Liver (tissue), 3 donors: ENCODE data around the gene ARID5B.

Experiments used
- EGR1 ChIP-seq, 2 donors: IDR thresholded peaks; 2 replicates each; pipeline ENCODE4 v1.6.1; 2016 to 2018; ENCODE audit warnings: antibody characterized with exemption in 2 of 2, low read depth in 2 of 2
- FOXA1 ChIP-seq: IDR thresholded peaks from 2 replicates; pipeline ENCODE4 v1.6.1; 2016; ENCODE audit warnings: antibody characterized with exemption
- JUND ChIP-seq, 2 donors: IDR thresholded peaks; 2 replicates each; pipeline ENCODE4 v1.6.1; 2016; ENCODE audit warnings: antibody characterized with exemption in 2 of 2
- RAD21 ChIP-seq, 2 donors: IDR thresholded peaks; 2 replicates each; pipeline ENCODE4 v1.6.1; 2016; ENCODE audit warnings: antibody characterized with exemption in 2 of 2, mild to moderate bottlenecking in 2 of 2
- SP1 ChIP-seq: IDR thresholded peaks from 2 replicates; pipeline ENCODE4 v1.6.1; 2018; ENCODE audit warnings: antibody characterized with exemption, mild to moderate bottlenecking
- TF ChIP-seq, protein P1 (sequence below): IDR thresholded peaks from 2 replicates; pipeline ENCODE4 v1.6.1; 2016; ENCODE audit warnings: antibody characterized with exemption
- TF ChIP-seq, protein P2 (sequence below): fragments of 150-350 bp; IDR thresholded peaks from 2 replicates; pipeline ENCODE4 v1.5.1; 2017; ENCODE audit warnings: improper control_type of control experiment, low read depth, low read length; ENCODE audit not compliant: missing input control
- TF ChIP-seq, protein P3 (sequence below): IDR thresholded peaks from 2 replicates; pipeline ENCODE4 v1.6.1; 2016; ENCODE audit warnings: antibody characterized with exemption, mild to moderate bottlenecking
- TF ChIP-seq, protein P4 (sequence below): IDR thresholded peaks from 2 replicates; pipeline ENCODE4 v1.6.1; 2016; ENCODE audit warnings: antibody characterized with exemption
- donor health status: healthy.
- donor health status: healthy.

DNA sequence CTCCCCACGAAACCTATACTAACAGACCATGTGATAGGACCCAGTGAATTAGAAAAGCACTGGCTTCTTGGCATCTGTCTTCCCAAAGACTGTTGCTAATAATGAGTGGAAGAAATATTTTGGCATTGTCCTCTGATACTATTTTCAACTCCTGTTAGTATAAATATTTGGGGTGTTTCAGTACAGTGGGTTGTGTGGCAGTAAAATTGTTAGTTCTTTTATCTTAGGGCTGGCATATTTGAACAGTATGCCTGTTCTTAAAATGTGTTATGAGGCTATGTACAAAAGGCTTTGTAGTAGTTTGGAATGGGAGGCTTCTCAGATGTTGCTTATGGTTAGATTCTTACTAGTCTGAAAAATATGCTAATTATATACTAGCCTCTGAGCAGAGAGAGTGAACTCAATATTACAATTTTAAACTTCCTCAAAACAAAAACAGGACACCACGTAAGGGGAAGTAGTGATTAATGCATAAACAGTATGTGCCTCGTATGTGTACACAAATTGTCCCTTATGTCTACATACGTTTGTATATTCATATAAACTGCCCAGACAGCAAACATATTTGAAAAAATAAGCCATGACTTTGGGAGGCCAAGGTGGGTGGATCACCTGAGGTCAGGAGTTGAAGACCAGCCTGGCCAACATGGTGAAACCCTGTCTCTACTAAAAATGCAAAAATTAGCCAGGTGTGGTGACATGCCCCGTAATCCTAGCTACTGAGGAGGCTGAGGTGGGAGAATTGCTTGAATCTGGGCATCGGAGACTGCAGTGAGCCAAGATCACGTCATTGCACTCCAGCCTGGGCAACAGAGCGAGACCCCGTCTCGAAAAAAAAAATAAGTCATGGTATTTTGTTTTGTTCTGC is 115.4 kb downstream of the ARID5B start:
- TF ChIP-seq, protein P1, sequence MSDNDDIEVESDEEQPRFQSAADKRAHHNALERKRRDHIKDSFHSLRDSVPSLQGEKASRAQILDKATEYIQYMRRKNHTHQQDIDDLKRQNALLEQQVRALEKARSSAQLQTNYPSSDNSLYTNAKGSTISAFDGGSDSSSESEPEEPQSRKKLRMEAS: no peak
- TF ChIP-seq RAD21 (IDR thresholded peaks at IDR 0.05) (no peak), SP1 (no peak), FOXA1 (no peak), JUND (IDR thresholded peaks at IDR 0.05) (no peak), EGR1 (IDR thresholded peaks at IDR 0.05; ENCODE audit: low read depth in 2 of 2) (no peak)
- TF ChIP-seq, protein P2, sequence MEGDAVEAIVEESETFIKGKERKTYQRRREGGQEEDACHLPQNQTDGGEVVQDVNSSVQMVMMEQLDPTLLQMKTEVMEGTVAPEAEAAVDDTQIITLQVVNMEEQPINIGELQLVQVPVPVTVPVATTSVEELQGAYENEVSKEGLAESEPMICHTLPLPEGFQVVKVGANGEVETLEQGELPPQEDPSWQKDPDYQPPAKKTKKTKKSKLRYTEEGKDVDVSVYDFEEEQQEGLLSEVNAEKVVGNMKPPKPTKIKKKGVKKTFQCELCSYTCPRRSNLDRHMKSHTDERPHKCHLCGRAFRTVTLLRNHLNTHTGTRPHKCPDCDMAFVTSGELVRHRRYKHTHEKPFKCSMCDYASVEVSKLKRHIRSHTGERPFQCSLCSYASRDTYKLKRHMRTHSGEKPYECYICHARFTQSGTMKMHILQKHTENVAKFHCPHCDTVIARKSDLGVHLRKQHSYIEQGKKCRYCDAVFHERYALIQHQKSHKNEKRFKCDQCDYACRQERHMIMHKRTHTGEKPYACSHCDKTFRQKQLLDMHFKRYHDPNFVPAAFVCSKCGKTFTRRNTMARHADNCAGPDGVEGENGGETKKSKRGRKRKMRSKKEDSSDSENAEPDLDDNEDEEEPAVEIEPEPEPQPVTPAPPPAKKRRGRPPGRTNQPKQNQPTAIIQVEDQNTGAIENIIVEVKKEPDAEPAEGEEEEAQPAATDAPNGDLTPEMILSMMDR: no peak
- TF ChIP-seq, protein P3, sequence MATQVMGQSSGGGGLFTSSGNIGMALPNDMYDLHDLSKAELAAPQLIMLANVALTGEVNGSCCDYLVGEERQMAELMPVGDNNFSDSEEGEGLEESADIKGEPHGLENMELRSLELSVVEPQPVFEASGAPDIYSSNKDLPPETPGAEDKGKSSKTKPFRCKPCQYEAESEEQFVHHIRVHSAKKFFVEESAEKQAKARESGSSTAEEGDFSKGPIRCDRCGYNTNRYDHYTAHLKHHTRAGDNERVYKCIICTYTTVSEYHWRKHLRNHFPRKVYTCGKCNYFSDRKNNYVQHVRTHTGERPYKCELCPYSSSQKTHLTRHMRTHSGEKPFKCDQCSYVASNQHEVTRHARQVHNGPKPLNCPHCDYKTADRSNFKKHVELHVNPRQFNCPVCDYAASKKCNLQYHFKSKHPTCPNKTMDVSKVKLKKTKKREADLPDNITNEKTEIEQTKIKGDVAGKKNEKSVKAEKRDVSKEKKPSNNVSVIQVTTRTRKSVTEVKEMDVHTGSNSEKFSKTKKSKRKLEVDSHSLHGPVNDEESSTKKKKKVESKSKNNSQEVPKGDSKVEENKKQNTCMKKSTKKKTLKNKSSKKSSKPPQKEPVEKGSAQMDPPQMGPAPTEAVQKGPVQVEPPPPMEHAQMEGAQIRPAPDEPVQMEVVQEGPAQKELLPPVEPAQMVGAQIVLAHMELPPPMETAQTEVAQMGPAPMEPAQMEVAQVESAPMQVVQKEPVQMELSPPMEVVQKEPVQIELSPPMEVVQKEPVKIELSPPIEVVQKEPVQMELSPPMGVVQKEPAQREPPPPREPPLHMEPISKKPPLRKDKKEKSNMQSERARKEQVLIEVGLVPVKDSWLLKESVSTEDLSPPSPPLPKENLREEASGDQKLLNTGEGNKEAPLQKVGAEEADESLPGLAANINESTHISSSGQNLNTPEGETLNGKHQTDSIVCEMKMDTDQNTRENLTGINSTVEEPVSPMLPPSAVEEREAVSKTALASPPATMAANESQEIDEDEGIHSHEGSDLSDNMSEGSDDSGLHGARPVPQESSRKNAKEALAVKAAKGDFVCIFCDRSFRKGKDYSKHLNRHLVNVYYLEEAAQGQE: no peak
- TF ChIP-seq, protein P4, sequence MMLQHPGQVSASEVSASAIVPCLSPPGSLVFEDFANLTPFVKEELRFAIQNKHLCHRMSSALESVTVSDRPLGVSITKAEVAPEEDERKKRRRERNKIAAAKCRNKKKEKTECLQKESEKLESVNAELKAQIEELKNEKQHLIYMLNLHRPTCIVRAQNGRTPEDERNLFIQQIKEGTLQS: no peak
